Esophagus muscularis mucosa (tissue), 4 donors: Measurements from ENCODE around the gene KBTBD4. TPM values are rescaled to one million over a fixed set of nuclear protein-coding genes. Genes with fewer than 3 reads are reported as not detected.
"Not testable (repeated sequence)": the region's sequence is repeated elsewhere in the genome, so short reads cannot be mapped to it uniquely, and the experiment has no call there.

ENCODE experiments used
- DNase-seq: peaks from one replicate; pipeline ENCODE4 v3.0.0-alpha.2; 2017; ENCODE audit errors: extremely low spot score
- H3K27ac ChIP-seq, 4 donors: fragments of 200-600 bp; sonication (generic); replicated peaks in 1 of 4; 1 replicate in 3 of 4; 2 replicates in 1 of 4; pipeline ENCODE4 v1.5.1; 2016 to 2019; ENCODE audit warnings: mild to moderate bottlenecking in 1 of 4
- H3K27me3 ChIP-seq, 4 donors: fragments of 200-600 bp; sonication (generic); one replicate each; pipeline versions ENCODE4 v1.5.1 to v1.6.0; 2016 to 2019
- H3K36me3 ChIP-seq, 4 donors: fragments of 200-600 bp; sonication (generic); one replicate each; pipeline ENCODE4 v1.5.1; 2016 to 2019
- H3K4me1 ChIP-seq, 4 donors: fragments of 200-600 bp; sonication (generic); one replicate each; pipeline ENCODE4 v1.5.1; 2016 to 2019
- H3K4me3 ChIP-seq, 4 donors: fragments of 200-600 bp; sonication (generic); 1 replicate in 2 of 4; 2 replicates in 2 of 4; pipeline ENCODE4 v1.5.1; 2016 to 2019; ENCODE audit warnings: mild to moderate bottlenecking in 4 of 4, moderate library complexity in 1 of 4
- H3K9me3 ChIP-seq, 4 donors: fragments of 200-600 bp; sonication (generic); 1 replicate in 3 of 4; 2 replicates in 1 of 4; pipeline ENCODE4 v1.5.1; 2016 to 2019
- EP300 ChIP-seq: sonication (generic); formaldehyde crosslinking; IDR thresholded peaks from one replicate; pipeline ENCODE4 v1.6.1; 2017; ENCODE audit warnings: antibody characterized with exemption
- POLR2A ChIP-seq: fragments of 450-650 bp; IDR thresholded peaks from one replicate; pipeline ENCODE4 v1.6.1; 2017; ENCODE audit warnings: antibody characterized with exemption, moderate library complexity, mild to moderate bottlenecking, low read depth
- POLR2AphosphoS5 ChIP-seq, 2 donors: sonication (generic); formaldehyde crosslinking; IDR thresholded peaks; one replicate each; pipeline ENCODE4 v1.6.1; 2017; ENCODE audit warnings: antibody characterized with exemption in 2 of 2
- WGBS: methylation state at CpG from one replicate; pipeline ENCODE4 v1.1.5; 2018; 5-methylcytosine and 5-hydroxymethylcytosine counted together
- intact Hi-C: fragments of 100-400 bp; cut with DNase I; formaldehyde crosslinking; loops from one replicate; pipeline ENCODE4 v1.15.1; 2023
- total RNA-seq, 4 donors: library from RNA; depleted of rRNA; stranded (reverse); fragments of >200 nt; gene quantifications; one replicate each; pipeline versions ENCODE4 v1.1.0 to v1.2.1, GENCODE V29; 2016
- TF ChIP-seq, protein P1 (sequence below), 3 experiments: fragments of 200-600 bp in 2 of 3; fragments of 450-650 bp in 1 of 3; sonication (generic) in 2 of 3; IDR thresholded peaks; one replicate each; pipeline ENCODE4 v1.5.1; 2017 to 2019; ENCODE audit warnings: antibody characterized with exemption in 3 of 3, mild to moderate bottlenecking in 2 of 3, moderate library complexity in 1 of 3

The KBTBD4 gene
- total RNA-seq, 4 donors from 2014 or later: 18.7 to 31.2 (median 24.8) TPM

DNA sequence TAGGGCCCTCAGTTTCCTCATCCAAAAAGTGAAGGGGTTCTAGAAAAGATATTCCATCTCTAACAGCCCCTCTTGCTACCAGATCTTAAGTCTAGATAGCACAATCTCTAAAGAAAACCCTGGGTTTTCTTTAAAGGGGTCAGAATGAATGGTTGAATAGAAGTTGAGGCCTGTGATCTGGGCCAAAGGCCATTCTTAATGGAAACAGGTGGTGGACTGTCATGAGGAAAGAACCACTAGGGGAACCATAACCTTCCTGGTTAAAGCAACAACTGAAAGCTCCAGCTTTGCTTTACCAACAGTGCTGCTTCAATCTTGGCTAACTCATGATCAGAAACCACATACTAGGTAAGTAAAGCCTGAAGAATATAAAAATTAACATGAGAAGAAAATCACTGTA is 27.7 kb downstream of the KBTBD4 start:
- TF ChIP-seq EP300: no peak
- TF ChIP-seq, protein P1, sequence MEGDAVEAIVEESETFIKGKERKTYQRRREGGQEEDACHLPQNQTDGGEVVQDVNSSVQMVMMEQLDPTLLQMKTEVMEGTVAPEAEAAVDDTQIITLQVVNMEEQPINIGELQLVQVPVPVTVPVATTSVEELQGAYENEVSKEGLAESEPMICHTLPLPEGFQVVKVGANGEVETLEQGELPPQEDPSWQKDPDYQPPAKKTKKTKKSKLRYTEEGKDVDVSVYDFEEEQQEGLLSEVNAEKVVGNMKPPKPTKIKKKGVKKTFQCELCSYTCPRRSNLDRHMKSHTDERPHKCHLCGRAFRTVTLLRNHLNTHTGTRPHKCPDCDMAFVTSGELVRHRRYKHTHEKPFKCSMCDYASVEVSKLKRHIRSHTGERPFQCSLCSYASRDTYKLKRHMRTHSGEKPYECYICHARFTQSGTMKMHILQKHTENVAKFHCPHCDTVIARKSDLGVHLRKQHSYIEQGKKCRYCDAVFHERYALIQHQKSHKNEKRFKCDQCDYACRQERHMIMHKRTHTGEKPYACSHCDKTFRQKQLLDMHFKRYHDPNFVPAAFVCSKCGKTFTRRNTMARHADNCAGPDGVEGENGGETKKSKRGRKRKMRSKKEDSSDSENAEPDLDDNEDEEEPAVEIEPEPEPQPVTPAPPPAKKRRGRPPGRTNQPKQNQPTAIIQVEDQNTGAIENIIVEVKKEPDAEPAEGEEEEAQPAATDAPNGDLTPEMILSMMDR (IDR thresholded peaks at IDR 0.05): peak in 1 of 3 experiments; percentile 14
- Histone ChIP-seq H3K4me3 (peak overlapping the region in 3 of 4 donors; percentile 64 to 95 (median 93)), H3K4me1 (peaks cover 45 to 68% (median 63%) of the 10 kb centered on the region in 4 donors), H3K27me3 (no peaks in the 10 kb centered on the region), H3K27ac (peak overlapping the region; percentile 2 to 94 (median 86)), H3K36me3 (no peaks in the 10 kb centered on the region), H3K9me3 (no peaks in the 10 kb centered on the region)
- intact Hi-C loops: loop anchor here (5.0 kb wide), 1 partner anchor 44 kb away; no protein-coding TSS in a partner anchor
- no peak for DNase-seq

- WGBS: 88% methylated on average over 10 of the region's 10 CpGs
- H3K36me3 ChIP-seq: no peaks in the 10 kb centered on the region
- H3K9me3 ChIP-seq: no peaks in the 10 kb centered on the region
- intact Hi-C loops: loop anchor here (5.0 kb wide), 1 partner anchor 43 kb away; no protein-coding TSS in a partner anchor
- no peak overlapping the region for H3K4me3 ChIP-seq
- DNase-seq: no peak
- peaks cover 45 to 70% (median 65%) of the 10 kb centered on the region in 4 donors for H3K4me1 ChIP-seq
- peak overlapping the region; percentile 2 to 94 (median 86) for H3K27ac ChIP-seq
- no peaks in the 10 kb centered on the region for H3K27me3 ChIP-seq
- no peak for TF ChIP-seq POLR2A
- TF ChIP-seq POLR2AphosphoS5 (IDR thresholded peaks at IDR 0.05): peak in 1 of 2 donors; percentile 16
- TF ChIP-seq EP300: no peak
- TF ChIP-seq, protein P1 (IDR thresholded peaks at IDR 0.05): no peak
Measured at GRCh38 chr11:47550288-47551047, 28.3 kb downstream of the KBTBD4 start.

- H3K4me3 ChIP-seq, intact Hi-C loops, H3K9me3 ChIP-seq, H3K27me3 ChIP-seq, DNase-seq, H3K36me3 ChIP-seq, H3K27ac ChIP-seq: not testable (repeated sequence)
- peaks cover 43 to 88% (median 81%) of the 10 kb centered on the region in 4 donors for H3K4me1 ChIP-seq
- WGBS: 98% methylated on average over 7 of the region's 7 CpGs
Measured at GRCh38 chr11:47546274-47546673, 32.5 kb downstream of the KBTBD4 start.

- H3K36me3 ChIP-seq: no peaks in the 10 kb centered on the region
- intact Hi-C loops: no loop called here
- no peaks in the 10 kb centered on the region for H3K9me3 ChIP-seq
- H3K27me3 ChIP-seq: no peaks in the 10 kb centered on the region
- H3K4me3 ChIP-seq: no peak overlapping the region
- no peak for TF ChIP-seq POLR2A
- TF ChIP-seq POLR2AphosphoS5 (IDR thresholded peaks at IDR 0.05): no peak
- no peak for TF ChIP-seq EP300
- TF ChIP-seq, protein P1 (IDR thresholded peaks at IDR 0.05): no peak
- WGBS: 92% methylated on average over 6 of the region's 6 CpGs
- DNase-seq: no peak
- no peak overlapping the region for H3K27ac ChIP-seq
- H3K4me1 ChIP-seq: peaks cover 39 to 85% (median 80%) of the 10 kb centered on the region in 4 donors
Measured at GRCh38 chr11:47545298-47545697, 33.5 kb downstream of the KBTBD4 start.

DNA sequence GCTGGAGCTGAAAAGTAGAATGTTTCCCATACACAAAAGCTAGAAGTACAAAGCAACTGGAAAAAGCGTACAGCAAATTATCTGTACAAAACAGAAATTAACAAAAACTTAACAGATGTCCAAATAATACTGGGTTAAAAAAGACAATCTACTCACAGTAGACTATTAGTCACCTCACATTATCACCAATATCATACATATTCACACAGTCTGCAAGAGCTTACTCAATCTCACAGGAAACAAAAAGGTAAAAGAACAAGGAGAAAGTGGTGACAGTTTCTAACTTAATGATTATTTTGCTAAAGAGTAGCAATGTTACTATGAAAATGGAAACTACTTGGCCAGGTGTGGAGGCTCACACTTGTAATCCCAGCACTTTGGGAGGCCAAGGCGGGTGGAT is 37.7 kb downstream of the KBTBD4 start:
- no peak for DNase-seq
- peaks cover 43 to 87% (median 83%) of the 10 kb centered on the region in 4 donors for H3K4me1 ChIP-seq
- TF ChIP-seq, protein P1 (IDR thresholded peaks at IDR 0.05): no peak
- TF ChIP-seq EP300 (no peak), POLR2AphosphoS5 (IDR thresholded peaks at IDR 0.05) (no peak), POLR2A (no peak)
- H3K9me3 ChIP-seq: no peaks in the 10 kb centered on the region
- WGBS: 95% methylated on average over 2 of the region's 2 CpGs
- intact Hi-C loops: no loop called here
- H3K4me3 ChIP-seq: no peak overlapping the region
- no peaks in the 10 kb centered on the region for H3K27me3 ChIP-seq
- peaks cover 0 to 3% (median 0%) of the 10 kb centered on the region in 4 donors for H3K36me3 ChIP-seq
- peak overlapping the region in 1 of 4 donors; percentile 5 for H3K27ac ChIP-seq
